SK-N-SH (cell line): ENCODE results near the gene NBL1. TPM values are rescaled to one million over a fixed set of nuclear protein-coding genes. Genes with fewer than 3 reads are reported as not detected.
"Not testable (repeated sequence)": the region's sequence is repeated elsewhere in the genome, so short reads cannot be mapped to it uniquely, and the experiment has no call there.

Experiments
- CTCF ChIA-PET: fragments of 300-600, 350-600 bp; formaldehyde crosslinking; extraction: SDS; loops from one replicate; lab custom pipeline; 2021; lab: Yijun Ruan, JAX
- POLR2A ChIA-PET: fragments of 350-600 bp; sonication (Branson Sonifier 250); formaldehyde crosslinking; extraction: SDS; loops from one replicate; lab custom pipeline; 2020; ENCODE audit warnings: antibody characterized with exemption, inconsistent platforms; lab: Yijun Ruan, JAX
- DNase-seq: peaks from one replicate; pipeline ENCODE4 v3.0.0; 2012
- H2AFZ ChIP-seq: fragments of 200-600 bp; sonication (generic); 2 replicates; pipeline ENCODE4 v1.8.1; 2016; ENCODE audit warnings: antibody characterized with exemption, mild to moderate bottlenecking, low read depth
- H3F3A ChIP-seq: fragments of 200-600 bp; sonication (generic); replicated peaks from 2 replicates; pipeline ENCODE3; 2016; ENCODE audit warnings: antibody characterized with exemption, mild to moderate bottlenecking; ENCODE audit not compliant: insufficient read depth
- H3K27ac ChIP-seq, 2 experiments: fragments of 200-500 bp in 1 of 2; fragments of 200-600 bp in 1 of 2; sonication (Bioruptor generic) in 1 of 2; sonication (generic), shearing (Covaris generic) in 1 of 2; 2 replicates each; pipeline versions ENCODE4 v1.5.1 to v1.6.1; 2014 to 2016; ENCODE audit warnings: low read depth in 2 of 2, inconsistent platforms in 1 of 2, low read length in 1 of 2, mild to moderate bottlenecking in 1 of 2, mixed read lengths in 1 of 2
- H3K27me3 ChIP-seq: fragments of 200-600 bp; sonication (generic), shearing (Covaris generic); 2 replicates; pipeline ENCODE4 v1.6.1; 2016; ENCODE audit warnings: mixed run types; ENCODE audit not compliant: insufficient read depth
- H3K36me3 ChIP-seq, 2 experiments: fragments of 200-500 bp in 1 of 2; fragments of 200-600 bp in 1 of 2; sonication (Bioruptor generic) in 1 of 2; sonication (generic) in 1 of 2; replicated peaks in 1 of 2; 2 replicates each; pipeline versions ENCODE3 to v1.5.1; 2014 to 2016; ENCODE audit warnings: low read length in 1 of 2, mild to moderate bottlenecking in 1 of 2; ENCODE audit not compliant: insufficient read depth in 2 of 2, control insufficient read depth in 1 of 2
- H3K4me1 ChIP-seq, 2 experiments: fragments of 200-500 bp in 1 of 2; fragments of 200-600 bp in 1 of 2; sonication (Bioruptor generic) in 1 of 2; sonication (generic), shearing (Covaris generic) in 1 of 2; 2 replicates each; pipeline versions ENCODE4 v1.5.1 to v1.6.1; 2014 to 2016; ENCODE audit warnings: low read depth in 1 of 2, low read length in 1 of 2, mixed run types in 1 of 2; ENCODE audit not compliant: insufficient read depth in 2 of 2, control insufficient read depth in 1 of 2
- H3K4me2 ChIP-seq: fragments of 200-600 bp; sonication (generic), shearing (Covaris generic); 2 replicates; pipeline ENCODE4 v1.6.1; 2017; ENCODE audit warnings: mixed run types
- H3K4me3 ChIP-seq, 2 experiments: fragments of 200-500 bp in 1 of 2; fragments of 200-600 bp in 1 of 2; sonication (Bioruptor generic) in 1 of 2; sonication (generic), shearing (Covaris generic) in 1 of 2; 2 replicates each; pipeline versions ENCODE4 v1.5.1 to v1.8.1; 2014 to 2016; ENCODE audit warnings: low read depth in 2 of 2, inconsistent platforms in 1 of 2, low read length in 1 of 2, mild to moderate bottlenecking in 1 of 2, mixed read lengths in 1 of 2, moderate library complexity in 1 of 2
- H3K79me2 ChIP-seq: fragments of 200-600 bp; sonication (generic); 2 replicates; pipeline ENCODE4 v1.8.1; 2017; ENCODE audit warnings: mild to moderate bottlenecking; ENCODE audit not compliant: insufficient read depth
- H3K9ac ChIP-seq: fragments of 200-600 bp; sonication (generic); 2 replicates; pipeline ENCODE4 v1.6.1; 2017; ENCODE audit warnings: mixed run types
- H3K9me2 ChIP-seq: fragments of 200-600 bp; sonication (generic); 2 replicates; pipeline ENCODE4 v1.6.1; 2017; ENCODE audit warnings: mixed run types
- H3K9me3 ChIP-seq: fragments of 200-600 bp; sonication (generic); 2 replicates; pipeline ENCODE4 v1.6.1; 2017; ENCODE audit warnings: mixed run types, mild to moderate bottlenecking, moderate library complexity
- H4K20me1 ChIP-seq: fragments of 200-600 bp; sonication (generic); 2 replicates; pipeline ENCODE4 v1.6.1; 2017; ENCODE audit warnings: mild to moderate bottlenecking, mixed run types; ENCODE audit not compliant: insufficient read depth
- CHD2 ChIP-seq: fragments of 150-350 bp; IDR thresholded peaks from 2 replicates; pipeline ENCODE4 v1.6.1; 2018; ENCODE audit warnings: low read length; ENCODE audit not compliant: partially characterized antibody
- CTCF ChIP-seq: fragments of 200-600 bp; sonication (generic); IDR thresholded peaks from 2 replicates; pipeline ENCODE4 v1.6.1; 2017; ENCODE audit warnings: antibody characterized with exemption, mild to moderate bottlenecking, moderate library complexity
- EZH2phosphoT487 ChIP-seq: fragments of 200-600 bp; sonication (generic); IDR thresholded peaks from 2 replicates; pipeline ENCODE4 v1.6.1; 2017; ENCODE audit warnings: low read depth, mixed run types, mild to moderate bottlenecking, antibody characterized with exemption, moderate library complexity, borderline replicate concordance
- FOXM1 ChIP-seq: IDR thresholded peaks from 2 replicates; pipeline ENCODE4 v1.4.0; 2012; ENCODE audit warnings: low read depth, mild to moderate bottlenecking
- JUND ChIP-seq: IDR thresholded peaks from 2 replicates; pipeline ENCODE4 v1.4.0; 2012
- MEF2A ChIP-seq: IDR thresholded peaks from 2 replicates; pipeline ENCODE4 v1.4.0; 2012; ENCODE audit warnings: low read depth, borderline replicate concordance
- NFIC ChIP-seq: IDR thresholded peaks from 2 replicates; pipeline ENCODE4 v1.4.0; 2012; ENCODE audit warnings: borderline replicate concordance
- RAD21 ChIP-seq: IDR thresholded peaks from 2 replicates; pipeline ENCODE4 v1.6.1; 2012; ENCODE audit warnings: mild to moderate bottlenecking, low read length
- RFX5 ChIP-seq: IDR thresholded peaks from 2 replicates; pipeline ENCODE4 v1.6.1; 2012; ENCODE audit warnings: mild to moderate bottlenecking, improper control_type of control experiment, low read length
- RXRA ChIP-seq: IDR thresholded peaks from 2 replicates; pipeline ENCODE4 v1.4.0; 2012; ENCODE audit warnings: low read depth, mild to moderate bottlenecking, borderline replicate concordance
- SMC3 ChIP-seq: IDR thresholded peaks from 2 replicates; pipeline ENCODE4 v1.6.1; 2012; ENCODE audit warnings: low read depth, low read length, improper control_type of control experiment
- USF2 ChIP-seq: fragments of 150-350 bp; IDR thresholded peaks from 2 replicates; pipeline ENCODE4 v1.6.1; 2017; ENCODE audit warnings: antibody characterized with exemption, low read length, low read depth, borderline replicate concordance
- YY1 ChIP-seq: IDR thresholded peaks from 2 replicates; pipeline ENCODE4 v1.4.0; 2012; ENCODE audit warnings: low read depth, mild to moderate bottlenecking
- WGBS: methylation state at CpG from one replicate; pipeline ENCODE4 v1.1.6; 2017; ENCODE audit warnings: low lambda C conversion rate; 5-methylcytosine and 5-hydroxymethylcytosine counted together
- polyA plus RNA-seq, 3 experiments: library from polyadenylated mRNA; depleted of rRNA; stranded (reverse); fragments of >200 nt; gene quantifications; 2 replicates each; pipeline ENCODE4 v1.2.3, GENCODE V29; 2012

Gene NBL1
- polyA plus RNA-seq, 1 of the 3 experiments (the other 2 are of a cell fraction), result 36.1 TPM

GRCh38 chr1:19629357-19629756 is 14.8 kb upstream of the NBL1 start (continued):
- TF ChIP-seq RXRA (no peak), SMC3 (no peak), MEF2A (no peak), CTCF (no peak), EZH2phosphoT487 (no peak), JUND (no peak), YY1 (no peak), RAD21 (no peak), RFX5 (no peak)

GRCh38 chr1:19630192-19630591 is 13.9 kb upstream of the NBL1 start:
- H3K27ac ChIP-seq, H4K20me1 ChIP-seq, H3K4me3 ChIP-seq, H2AFZ ChIP-seq, H3K9ac ChIP-seq, H3F3A ChIP-seq, H3K9me3 ChIP-seq, H3K9me2 ChIP-seq, H3K4me2 ChIP-seq, H3K27me3 ChIP-seq, DNase-seq, H3K79me2 ChIP-seq, POLR2A ChIA-PET: not testable (repeated sequence)
- WGBS, result 83% methylated on average over 1 of the region's 1 CpG
- peaks cover 0 to 14% of the 10 kb centered on the region in 2 experiments; a peak in 1 of 4 replicates for H3K4me1 ChIP-seq
- CTCF ChIA-PET, result interaction anchor here (1.0 to 1.5 kb wide), 3 partner anchors 24 to 288 kb away, joined by 3 to 4 read pairs (median 3); no protein-coding TSS in a partner anchor
- peaks cover 16 to 38% of the 10 kb centered on the region in 2 experiments for H3K36me3 ChIP-seq

- peaks cover 0 to 8% of the 10 kb centered on the region in 2 experiments; a peak in 1 of 4 replicates for H3K4me1 ChIP-seq
- H2AFZ ChIP-seq, result no peak overlapping the region
- H3K27me3 ChIP-seq, result no peaks in the 10 kb centered on the region
- H3K9me2 ChIP-seq, result no peaks in the 10 kb centered on the region
- H3K9ac ChIP-seq, result no peak overlapping the region
- no peaks in the 10 kb centered on the region for H3K79me2 ChIP-seq
- H3K4me3 ChIP-seq, result no peak overlapping the region
- H4K20me1 ChIP-seq, result no peaks in the 10 kb centered on the region
- ChIA-PET CTCF (interaction anchor here (1.0 to 1.4 kb wide), 3 partner anchors 23 to 33 kb away, joined by 3 to 4 read pairs (median 4); no protein-coding TSS in a partner anchor), POLR2A (interaction anchor here (0.6 to 0.7 kb wide), 2 partner anchors 149 to 713 kb away, joined by 3 read pairs; no protein-coding TSS in a partner anchor)
- H3K27ac ChIP-seq, result no peak overlapping the region
- TF ChIP-seq FOXM1 (no peak), CHD2 (no peak), USF2 (no peak), NFIC (no peak), YY1 (no peak), RFX5 (no peak), JUND (no peak)
- peaks cover 16 to 32% of the 10 kb centered on the region in 2 experiments for H3K36me3 ChIP-seq
- DNase-seq, result no peak
- WGBS, result 92% methylated on average over 6 of the region's 6 CpGs
- H3F3A ChIP-seq, result peaks cover 3% of the 10 kb centered on the region
- no peak overlapping the region for H3K4me2 ChIP-seq
- no peaks in the 10 kb centered on the region for H3K9me3 ChIP-seq
These were observed 13.3 kb upstream of the NBL1 start for GRCh38 chr1:19630720-19631395.
